HTR-8/SVneo (cell line): Measurements from ENCODE around the gene TMSB4X.
"Not testable (repeated sequence)": the region's sequence is repeated elsewhere in the genome, so short reads cannot be mapped to it uniquely, and the experiment has no call there.

ENCODE experiments used
- DNase-seq: peaks from one replicate; pipeline ENCODE4 v3.0.0; 2011; ENCODE audit warnings: low spot score, mixed read lengths; ENCODE audit not compliant: insufficient read length
- FAIRE-seq: peaks from 2 replicates; lab custom pipeline; 2011; peaks lifted over from hg19 to GRCh38; lab: Jason Lieb, UNC

Gene TMSB4X

DNA sequence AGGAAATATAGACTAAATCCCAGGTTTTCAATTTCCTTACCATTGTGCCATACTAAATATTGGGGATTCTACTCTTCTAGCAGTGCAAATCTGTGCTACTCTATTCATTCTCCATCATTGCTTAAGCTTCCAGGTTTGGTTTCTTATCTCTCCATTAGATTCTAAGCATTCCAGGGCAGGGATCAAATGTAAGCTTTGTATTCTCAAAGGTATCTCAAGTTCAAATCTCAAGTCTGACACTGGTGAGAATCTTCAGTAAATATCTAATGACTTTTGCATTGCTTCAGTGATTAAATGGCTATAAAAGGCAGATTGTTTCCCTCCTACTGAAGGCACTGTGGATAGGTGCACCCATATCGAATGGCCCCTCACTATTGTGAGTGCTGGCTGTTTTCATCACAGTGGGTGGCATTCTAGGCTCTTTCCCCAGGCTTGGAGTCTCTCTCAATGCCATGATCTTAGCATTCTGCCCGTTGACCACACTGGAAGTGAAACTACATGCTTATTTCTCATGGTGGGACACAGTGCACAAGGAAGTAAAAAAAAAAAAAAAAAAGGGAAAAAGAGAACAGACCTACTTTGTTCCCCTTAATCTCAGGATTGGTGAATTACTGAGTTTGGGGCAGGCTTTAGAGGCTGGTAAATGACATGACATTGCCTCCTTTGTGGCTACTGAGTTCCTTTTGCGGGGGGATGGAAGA lies 40.8 kb downstream of the TMSB4X start:
- DNase-seq (no peak), FAIRE-seq (no peak)

GRCh38 chrX:13016731-13017130 lies 41.8 kb downstream of the TMSB4X start:
- not testable (repeated sequence) for DNase-seq, FAIRE-seq

DNA sequence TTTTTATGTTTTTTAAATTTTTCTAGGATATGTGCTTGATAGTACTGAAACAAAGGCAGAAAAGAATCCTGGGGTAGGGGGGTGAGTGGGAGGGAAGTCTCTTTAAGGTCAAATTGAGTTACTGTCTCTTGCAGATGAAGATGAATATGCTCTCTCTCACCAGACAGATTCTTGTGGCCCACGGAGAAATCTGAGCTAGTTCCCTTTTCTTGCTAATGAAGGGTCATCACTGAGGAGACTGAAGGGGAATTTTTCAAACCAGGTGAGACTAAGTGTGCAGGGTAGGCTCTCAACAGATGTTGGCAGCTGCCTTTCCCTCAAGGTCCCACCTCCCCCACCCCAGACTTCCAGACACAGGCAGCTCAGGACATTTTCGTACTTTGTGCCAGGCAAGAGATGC lies 48.0 kb downstream of the TMSB4X start:
- no peak for DNase-seq
- no peak for FAIRE-seq

DNA sequence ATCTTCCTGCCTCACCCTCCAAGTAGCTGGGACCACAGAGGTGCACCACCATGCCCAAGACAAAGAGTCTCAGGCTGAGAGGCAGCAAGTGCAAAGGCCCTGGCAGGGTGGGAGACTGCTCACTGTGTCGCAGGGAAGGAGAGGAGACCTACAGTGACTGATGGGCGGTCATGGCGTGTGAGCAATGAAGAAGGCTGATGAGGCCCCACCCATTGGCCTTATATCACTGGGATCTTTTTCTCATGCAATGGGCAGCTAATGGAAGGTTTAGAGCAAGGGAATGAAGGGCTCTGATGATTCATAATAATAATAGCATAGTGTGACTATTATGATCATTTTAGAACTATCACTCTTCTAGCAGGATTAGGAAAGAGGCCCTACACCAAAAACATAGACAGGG lies 48.7 kb downstream of the TMSB4X start:
- FAIRE-seq (no peak), DNase-seq (no peak)

- FAIRE-seq (no peak), DNase-seq (no peak)
Measured at GRCh38 chrX:13023979-13024378, 49.1 kb downstream of the TMSB4X start.

DNA sequence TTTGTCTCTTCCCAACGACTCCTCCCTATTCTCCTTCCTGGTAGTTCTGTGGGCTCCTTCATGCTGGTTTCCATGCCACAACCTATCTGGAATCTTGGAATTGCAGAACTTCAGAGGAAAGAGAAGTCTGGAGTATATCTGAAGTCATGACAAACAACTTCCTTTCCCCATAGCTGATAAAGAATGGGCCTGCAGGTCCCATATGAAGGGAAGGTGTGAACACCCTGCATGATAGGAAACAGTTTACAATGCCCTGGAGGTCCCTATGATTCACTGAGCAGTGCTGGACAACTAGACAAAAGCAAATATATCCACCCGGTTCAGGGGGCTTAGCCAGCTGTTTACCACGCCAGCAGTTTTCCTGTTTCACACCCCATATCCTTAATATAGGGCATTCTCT lies 50.1 kb downstream of the TMSB4X start:
- DNase-seq (no peak), FAIRE-seq (no peak)
